HG03565 (cell line): ENCODE measurements around the gene DEDD.

ENCODE experiments used
- ATAC-seq: cut with Tn5 transposase; IDR thresholded peaks from one replicate; pipeline ENCODE4 v1.9.1; 2021; ENCODE audit warnings: mild to moderate bottlenecking, moderate library complexity; ENCODE audit not compliant: unreplicated experiment

Gene DEDD

GRCh38 chr1:161076410-161076809 lies 56.1 kb downstream of the DEDD start:
- no peak for ATAC-seq

- no peak for ATAC-seq
Observed at GRCh38 chr1:161074676-161075368, 57.6 kb downstream of the DEDD start.

DNA sequence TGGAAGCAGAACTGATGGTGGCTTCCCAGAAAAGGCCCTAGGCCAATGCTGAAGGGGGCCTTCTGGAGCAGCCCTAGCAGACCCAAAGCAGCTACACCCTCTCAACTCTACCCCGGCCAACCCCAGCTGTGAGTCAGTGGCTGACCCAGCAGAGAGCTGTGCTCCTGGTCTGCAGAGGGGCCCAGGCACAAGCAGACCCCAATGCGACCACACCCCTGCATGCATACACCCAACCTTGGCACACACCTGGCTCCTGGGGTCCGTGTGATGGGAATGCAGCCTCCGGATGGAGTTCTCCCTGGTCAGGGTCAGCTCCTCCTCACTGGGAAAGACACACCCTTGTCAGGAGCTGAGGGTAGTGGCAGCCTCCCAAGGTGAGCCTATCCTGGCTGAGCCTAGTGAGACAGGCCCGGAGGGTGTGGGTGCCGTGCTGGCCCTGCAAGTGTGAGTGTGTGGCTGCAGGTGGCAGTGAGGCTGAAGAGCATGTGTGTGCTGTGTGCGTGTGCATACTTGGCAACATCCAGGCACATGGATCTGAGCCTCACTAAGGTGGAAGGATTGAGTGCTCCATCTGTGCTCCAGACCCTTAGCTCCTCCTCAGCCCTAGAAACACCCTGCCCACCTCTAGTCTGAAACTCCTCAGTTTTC lies 58.9 kb downstream of the DEDD start:
- ATAC-seq, result no peak

- no peak for ATAC-seq
Observed at GRCh38 chr1:161072751-161073449, 59.6 kb downstream of the DEDD start.

- no peak for ATAC-seq
Observed at GRCh38 chr1:161071886-161072371, 60.5 kb downstream of the DEDD start.
